Right lung (tissue), 5 donors: ENCODE results near the gene TNFSF13. TPM values are rescaled to one million over a fixed set of nuclear protein-coding genes. Genes with fewer than 3 reads are reported as not detected.
"Not testable (repeated sequence)": the region's sequence is repeated elsewhere in the genome, so short reads cannot be mapped to it uniquely, and the experiment has no call there.

ENCODE experiments used
- DNase-seq, 2 donors: peaks; one replicate each; pipeline ENCODE4 v3.0.0-alpha.2; 2013
- polyA plus RNA-seq, 5 donors: library from polyadenylated mRNA; unstranded; fragments of 120-200 nt; gene quantifications; one replicate each; pipeline versions ENCODE4 v1.2.1 to v1.2.3, GENCODE V29; 2013; ENCODE audit warnings: inconsistent platforms in 1 of 5, low replicate concordance in 1 of 5; ENCODE audit not compliant: insufficient read length in 5 of 5, insufficient read depth in 1 of 5

Gene TNFSF13
- polyA plus RNA-seq, 5 donors, result 16.2 to 23.2 (median 17.2) TPM

DNA sequence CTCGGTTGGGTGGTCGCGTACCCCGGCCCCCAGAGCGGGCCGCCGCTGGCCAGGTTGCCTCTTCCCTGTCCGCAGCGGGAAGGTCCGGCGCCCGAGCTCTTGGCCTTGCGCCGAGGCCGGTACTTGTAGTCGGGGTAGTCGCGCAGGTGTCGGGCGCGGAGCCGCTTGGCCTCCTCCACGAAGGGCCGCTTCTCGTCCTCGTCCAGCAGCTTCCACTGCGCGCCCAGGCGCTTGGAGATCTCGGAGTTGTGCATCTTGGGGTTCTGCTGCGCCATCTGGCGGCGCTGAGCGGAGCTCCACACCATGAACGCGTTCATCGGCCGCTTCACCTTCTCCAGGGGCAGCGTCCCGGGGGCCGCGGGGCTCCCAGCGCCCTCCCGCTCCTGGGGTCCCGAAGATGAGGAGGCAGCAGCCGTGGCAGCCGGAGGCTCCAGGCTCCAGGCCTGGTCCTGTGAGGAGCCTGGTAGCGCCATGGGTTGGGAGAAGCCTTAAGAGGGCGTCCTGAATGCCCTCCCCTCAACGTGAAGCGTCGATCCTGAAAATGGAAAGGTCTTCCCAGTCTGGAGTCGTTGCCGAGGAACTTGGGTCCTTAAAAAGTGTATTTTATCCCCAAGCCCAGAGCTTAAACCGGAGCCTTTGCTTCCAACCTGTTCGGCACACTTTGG lies 30.8 kb downstream of the TNFSF13 start:
- DNase-seq, result peak; percentile 75 to 79

DNA sequence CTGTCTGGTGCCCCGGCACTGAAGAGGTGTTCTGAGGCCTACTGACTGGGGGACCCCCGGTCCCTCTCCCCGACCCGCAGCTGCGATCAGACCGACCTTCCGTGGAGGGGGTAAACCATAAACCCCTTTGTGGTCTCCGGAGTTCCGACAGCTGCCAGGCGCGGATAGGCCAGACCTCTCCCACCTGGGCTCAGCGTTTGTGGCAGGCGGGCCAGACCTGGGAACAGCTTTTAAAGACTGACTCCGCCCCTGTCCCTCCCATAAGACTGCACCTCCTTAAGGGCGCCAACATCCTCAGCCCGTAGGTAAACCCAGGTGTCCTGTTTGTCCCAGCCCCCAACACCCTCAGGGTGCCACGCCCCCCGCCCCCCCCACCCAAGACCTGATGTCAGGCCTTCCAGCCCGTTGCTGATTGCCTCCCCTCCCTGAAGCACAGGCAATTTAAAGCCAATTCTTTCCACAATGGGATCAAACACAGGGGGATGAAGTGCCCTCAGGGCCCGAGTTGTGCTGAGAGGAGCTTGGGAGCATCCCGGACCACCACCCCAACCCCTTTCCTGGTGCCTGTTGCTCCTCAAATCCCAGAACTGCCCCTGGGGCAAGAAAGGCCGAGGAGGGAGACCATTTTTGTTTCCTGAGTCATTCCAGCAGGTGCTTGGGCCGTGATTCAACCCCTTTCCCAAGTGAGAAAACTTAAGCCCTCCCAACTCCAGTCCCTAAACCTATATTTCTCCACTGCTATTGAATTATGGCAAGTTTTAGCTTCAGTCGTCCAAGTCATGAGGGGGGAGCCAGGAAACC lies 31.5 kb downstream of the TNFSF13 start, which contains the start of gene SOX15:
TSS of gene SOX15 (minus strand) at position 204 of the 801 bp plus-strand sequence. CDS start 418 bp downstream, outside the sequence.
- DNase-seq, result no peak

DNA sequence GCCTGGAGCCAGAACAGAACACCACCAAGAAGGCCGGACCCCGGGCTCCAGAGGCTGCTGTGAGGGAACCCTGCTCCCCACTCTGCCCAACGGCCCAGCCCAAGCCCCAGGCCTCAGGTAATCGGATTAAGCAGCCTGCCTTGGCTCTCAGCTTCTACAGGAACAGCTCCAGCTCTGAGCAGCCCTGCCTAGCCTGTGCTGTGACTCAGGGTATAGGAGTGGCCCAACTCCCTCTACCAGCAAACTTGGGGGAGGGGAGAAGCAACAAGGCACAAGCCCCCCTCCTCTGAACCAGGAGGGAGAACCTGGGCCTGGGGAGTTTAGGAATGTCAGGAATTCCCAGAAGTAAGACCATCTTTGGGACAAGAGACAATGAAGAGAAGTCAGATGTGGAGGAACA lies 32.2 kb downstream of the TNFSF13 start:
- no peak for DNase-seq

DNA sequence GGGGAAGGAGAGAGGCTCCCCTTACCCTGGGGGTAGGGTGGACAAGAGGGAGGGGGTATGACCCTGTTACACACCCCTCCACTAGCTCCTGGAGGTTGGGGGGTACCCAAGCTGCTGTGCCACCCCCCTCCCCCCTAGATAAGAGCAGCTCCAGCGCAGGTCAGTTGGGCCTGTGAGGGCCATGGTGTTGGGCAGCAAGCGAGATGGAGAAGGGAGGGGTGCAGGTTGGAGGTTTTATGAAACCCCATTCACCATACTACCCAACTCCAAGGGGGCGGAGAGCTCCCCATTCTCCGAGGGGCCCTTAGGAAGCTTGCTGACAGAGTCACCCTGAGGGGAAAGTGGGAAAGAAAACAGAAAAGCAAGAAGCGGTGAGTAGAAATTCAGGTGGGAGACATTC lies 33.0 kb downstream of the TNFSF13 start:
- DNase-seq, result no peak

DNA sequence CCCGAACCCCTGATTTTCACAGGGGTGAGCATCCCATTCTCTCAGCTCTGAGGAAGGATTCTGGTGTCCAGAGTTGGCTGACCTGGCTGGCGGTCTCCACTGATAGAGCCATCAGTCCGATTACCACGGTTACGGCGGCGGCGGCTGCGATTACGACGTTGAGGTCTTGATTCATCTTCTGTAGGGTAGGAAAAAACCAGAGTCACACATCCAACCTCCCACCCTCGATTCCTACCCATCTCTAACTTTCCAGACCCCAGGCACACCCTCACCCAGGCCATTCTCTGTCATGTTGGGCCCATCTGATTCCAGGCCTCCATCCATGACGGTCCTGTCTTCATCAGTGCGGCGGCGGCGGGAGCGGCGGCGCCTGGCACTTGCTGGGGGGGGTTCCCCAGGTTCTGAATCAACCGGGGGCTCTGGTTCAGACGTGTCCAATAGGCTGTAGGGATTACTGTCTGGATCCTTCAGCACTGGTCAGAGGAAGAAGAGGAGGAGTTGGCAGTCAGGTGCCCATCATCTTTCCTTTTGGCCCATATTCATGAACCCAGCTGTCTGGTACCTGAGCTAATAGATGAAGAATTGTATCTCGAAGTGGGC lies 34.0 kb downstream of the TNFSF13 start:
- DNase-seq, result no peak

DNA sequence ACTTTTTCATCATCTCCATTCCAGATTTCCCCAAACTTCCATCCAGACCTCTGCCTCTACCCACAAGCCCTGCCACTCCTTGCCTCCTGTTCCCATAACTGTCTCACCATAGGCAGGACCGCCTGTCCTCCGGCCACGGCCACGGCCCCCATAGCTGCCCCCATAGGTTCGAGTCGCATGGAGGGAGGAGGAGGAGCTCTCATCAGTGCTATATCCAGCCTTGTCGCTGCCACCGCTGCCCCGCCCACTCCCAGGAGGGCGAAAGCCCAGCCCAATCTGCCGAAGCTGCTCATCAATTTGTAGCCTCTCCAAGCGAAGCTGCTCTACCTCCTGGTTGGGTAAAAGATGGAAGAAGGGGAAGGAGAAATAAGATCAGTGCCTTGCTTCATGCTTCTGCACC lies 34.7 kb downstream of the TNFSF13 start:
- DNase-seq, result no peak

DNA sequence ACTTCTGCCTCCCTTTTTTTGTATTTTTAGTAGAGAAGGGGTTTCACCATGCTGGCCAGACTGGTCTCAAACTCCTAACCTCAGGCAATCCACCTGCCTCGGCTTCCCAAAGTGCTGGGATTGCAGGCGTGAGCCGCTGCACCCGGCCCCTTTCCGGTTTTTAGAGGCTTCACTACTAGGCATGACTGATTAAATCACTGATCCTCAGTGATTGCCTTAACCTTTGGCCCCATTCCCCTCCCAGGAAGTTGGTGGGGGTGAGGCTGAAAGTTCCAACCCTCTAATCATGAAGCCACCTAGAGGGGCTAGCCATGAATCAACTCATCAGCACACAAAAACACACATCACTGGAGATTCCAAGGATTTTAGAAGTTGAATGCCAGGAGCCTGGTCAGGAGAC lies 39.0 kb downstream of the TNFSF13 start:
- not testable (repeated sequence) for DNase-seq

DNA sequence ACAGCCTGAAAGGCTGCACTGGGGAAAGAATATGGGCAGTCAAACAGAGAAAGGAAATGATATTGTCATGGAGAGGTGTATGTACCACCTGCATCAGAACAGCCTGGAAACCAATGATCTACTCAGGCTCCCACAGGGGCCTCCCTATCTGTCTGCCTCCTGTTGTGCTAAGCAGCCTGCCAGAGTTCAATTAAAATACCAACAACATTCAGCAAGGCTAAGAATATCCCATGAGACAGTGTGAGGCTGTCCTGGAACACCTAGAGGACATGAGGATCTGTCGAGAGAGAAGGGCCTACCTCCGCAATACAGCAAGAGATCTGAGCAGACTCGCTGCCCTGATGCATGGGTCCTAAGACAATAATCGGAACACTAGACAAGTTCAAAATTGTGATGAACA lies 47.7 kb downstream of the TNFSF13 start:
- DNase-seq, result no peak

DNA sequence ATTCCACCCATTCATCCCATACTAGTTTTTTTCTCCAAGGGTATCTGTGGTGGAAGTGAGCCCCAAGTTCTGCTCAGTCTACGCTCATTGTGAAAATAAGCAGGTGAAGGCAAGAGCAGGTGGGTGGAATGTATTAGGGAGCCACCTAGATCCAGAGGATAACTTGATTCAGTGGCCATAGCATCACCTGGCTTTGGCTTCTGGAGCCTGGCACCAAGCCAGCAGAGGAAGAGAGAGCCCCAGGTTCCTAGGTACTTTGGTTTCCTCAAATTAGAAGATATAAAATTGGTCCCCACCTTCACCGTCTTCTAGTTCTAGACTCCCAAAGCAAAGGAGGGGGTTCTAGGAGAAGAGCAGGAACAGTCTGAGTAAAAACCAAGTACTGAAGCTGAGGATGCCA lies 52.1 kb downstream of the TNFSF13 start:
- no peak for DNase-seq

Other genes starting within 250 kb of the TNFSF13 start
- gene GPS2, start 243.4 kb upstream of the TNFSF13 start, polyA plus RNA-seq, result 10 to 100 TPM; 65.7 to 91.2 (median 81.3) TPM
- 10 to 100 TPM; 19.7 to 31.2 (median 28.1) TPM for gene NEURL4, start 229.4 kb upstream of the TNFSF13 start, polyA plus RNA-seq
- gene ACAP1, start 222.2 kb upstream of the TNFSF13 start, polyA plus RNA-seq, result 1 to 10 TPM; 5.5 to 9.9 (median 7.5) TPM
- gene KCTD11, start 206.6 kb upstream of the TNFSF13 start, polyA plus RNA-seq, result 10 to 100 TPM in 3 of 5 donors, 1 to 10 TPM in 2; 9.6 to 13.9 (median 10.3) TPM
- gene TMEM95, start 203.6 kb upstream of the TNFSF13 start, polyA plus RNA-seq, result not detected
- 1 to 10 TPM; 5.1 to 6.8 (median 6.7) TPM for gene TNK1, start 177.7 kb upstream of the TNFSF13 start, polyA plus RNA-seq
- gene PLSCR3, start 164.2 kb upstream of the TNFSF13 start, polyA plus RNA-seq, result 10 to 100 TPM; 39.3 to 74.6 (median 57.6) TPM
- gene TMEM256, start 154.7 kb upstream of the TNFSF13 start, polyA plus RNA-seq, result 10 to 100 TPM; 67.5 to 86.1 (median 74.5) TPM
- gene NLGN2, start 150.9 kb upstream of the TNFSF13 start, polyA plus RNA-seq, result 10 to 100 TPM; 22.6 to 36.3 (median 31.7) TPM
- not detected for gene SPEM1, start 138.4 kb upstream of the TNFSF13 start, polyA plus RNA-seq
- gene SPEM2, start 133.1 kb upstream of the TNFSF13 start, polyA plus RNA-seq, result not detected
- gene SPEM3, start 129.9 kb upstream of the TNFSF13 start, polyA plus RNA-seq, result not detected
- gene TMEM102, start 123.3 kb upstream of the TNFSF13 start, polyA plus RNA-seq, result 1 to 10 TPM; 2.1 to 3.2 (median 2.4) TPM
- 1 to 10 TPM; 1.4 to 2.5 (median 1.9) TPM for gene FGF11, start 119.2 kb upstream of the TNFSF13 start, polyA plus RNA-seq
- 10 to 100 TPM in 3 of 5 donors, 1 to 10 TPM in 2; 9.0 to 14.8 (median 10.5) TPM for gene CHRNB1, start 113.7 kb upstream of the TNFSF13 start, polyA plus RNA-seq
- gene ZBTB4, start 79.1 kb upstream of the TNFSF13 start, polyA plus RNA-seq, result 10 to 100 TPM; 36.6 to 52.9 (median 43.8) TPM
- under 1 TPM; 0.15 to 0.40 (median 0.35) TPM for gene SLC35G6, start 77.3 kb upstream of the TNFSF13 start, polyA plus RNA-seq
- 100 to 1,000 TPM in 1 of 5 donors, 10 to 100 TPM in 4; 79.6 to 127 (median 89.6) TPM for gene POLR2A, start 74.4 kb upstream of the TNFSF13 start, polyA plus RNA-seq
- gene TNFSF12, start 9.7 kb upstream of the TNFSF13 start, polyA plus RNA-seq, result 10 to 100 TPM; 20.1 to 40.5 (median 31.3) TPM
- gene SENP3, start 3.2 kb downstream of the TNFSF13 start, polyA plus RNA-seq, result 10 to 100 TPM; 61.1 to 72.4 (median 70.5) TPM
- gene CD68, start 20.9 kb downstream of the TNFSF13 start, polyA plus RNA-seq, result 10 to 100 TPM; 30.7 to 40.7 (median 32.3) TPM
- gene MPDU1, start 25.1 kb downstream of the TNFSF13 start, polyA plus RNA-seq, result 10 to 100 TPM; 83.2 to 98.1 (median 93.5) TPM
- 1 to 10 TPM; 1.4 to 2.5 (median 1.8) TPM for gene SOX15, start 31.3 kb downstream of the TNFSF13 start, polyA plus RNA-seq
- gene FXR2, start 56.1 kb downstream of the TNFSF13 start, polyA plus RNA-seq, result 10 to 100 TPM; 33.0 to 43.8 (median 38.6) TPM
- 10 to 100 TPM; 70.6 to 93.8 (median 86.2) TPM for gene SAT2, start 69.1 kb downstream of the TNFSF13 start, polyA plus RNA-seq
- gene SHBG, start 71.4 kb downstream of the TNFSF13 start, polyA plus RNA-seq, result 1 to 10 TPM; 1.1 to 2.0 (median 1.2) TPM
- 10 to 100 TPM; 20.5 to 31.5 (median 25.5) TPM for gene ATP1B2, start 92.2 kb downstream of the TNFSF13 start, polyA plus RNA-seq
- 10 to 100 TPM; 68.9 to 88.2 (median 78.4) TPM for gene TP53, start 128.7 kb downstream of the TNFSF13 start, polyA plus RNA-seq
- 10 to 100 TPM; 10.3 to 17.5 (median 13.3) TPM for gene WRAP53, start 129.7 kb downstream of the TNFSF13 start, polyA plus RNA-seq
- 10 to 100 TPM; 28.2 to 37.8 (median 32.1) TPM for gene EFNB3, start 146.5 kb downstream of the TNFSF13 start, polyA plus RNA-seq
- 1 to 10 TPM; 1.1 to 3.8 (median 2.1) TPM for gene DNAH2, start 159.0 kb downstream of the TNFSF13 start, polyA plus RNA-seq